ENCODE data around the gene PUM1. TPM values are rescaled to one million over a fixed set of nuclear protein-coding genes. Genes with fewer than 3 reads are reported as not detected.
"Not testable (repeated sequence)": the region's sequence is repeated elsewhere in the genome, so short reads cannot be mapped to it uniquely, and the experiment has no call there.

Gene PUM1
- total and polyA plus RNA-seq, 10 of the 15 experiments (the other 5 are each of a cell fraction or from before 2014, with no cell fraction given) = 21.4 to 75.3 (median 42.4) TPM

DNA sequence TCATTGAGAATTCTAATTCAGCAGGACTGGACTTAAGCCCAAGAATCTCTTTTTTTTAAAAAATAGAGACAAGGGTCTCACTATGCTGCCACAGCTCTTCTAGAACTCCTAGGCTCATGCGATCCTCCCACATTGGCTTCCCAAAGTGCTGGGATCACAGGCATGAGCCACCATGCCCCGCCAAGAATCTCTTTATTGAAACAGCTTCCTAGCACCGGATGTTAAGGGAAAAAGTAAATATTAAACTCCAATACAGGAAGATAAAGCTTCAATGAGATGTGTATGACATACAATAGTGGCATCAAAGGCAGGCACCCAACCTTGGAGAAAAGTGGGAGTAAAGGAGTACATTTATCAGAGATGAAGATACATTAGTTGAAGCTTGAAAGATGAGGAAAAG lies 25.5 kb downstream of the PUM1 start:
- ChIA-PET RAD21 (ENCODE audit: unreplicated experiment) (interaction anchor here (0.6 to 0.8 kb wide), 2 partner anchors 14 to 37 kb away, joined by 5 read pairs; no protein-coding TSS in a partner anchor), CTCF (interaction anchor here (0.5 to 1.5 kb wide), 3 partner anchors 9 to 94 kb away, joined by 3 read pairs; no protein-coding TSS in a partner anchor), SMC1A (ENCODE audit: uncharacterized antibody, unreplicated experiment) (interaction anchor here (1.8 kb wide), 1 partner anchor 12 kb away, joined by 7 read pairs; no protein-coding TSS in a partner anchor), POLR2A (interaction anchor here (1.0 kb wide), 1 partner anchor 22 kb away, joined by 3 read pairs; no protein-coding TSS in a partner anchor)
- FAIRE-seq = no peak
- Histone ChIP-seq H3K4me1 (ENCODE audit: control insufficient read depth, insufficient read depth, low read length) (no peaks in the 10 kb centered on the region; the same call in 1 of the 2 replicates), H3K9me3 (replicated peaks; ENCODE audit: control insufficient read depth, insufficient read depth, low read length) (peaks cover 1% of the 10 kb centered on the region; the same call in 2 of the 3 replicates), H2AFZ (ENCODE audit: control insufficient read depth, low read depth, low read length) (no peak overlapping the region), H3K4me3 (no peak overlapping the region), H3K27ac (ENCODE audit: control insufficient read depth, insufficient read depth) (no peak overlapping the region), H3K36me3 (ENCODE audit: control insufficient read depth in 2 of 2, insufficient read depth in 2 of 2, low read length in 1 of 2) (peaks cover 5 to 33% of the 10 kb centered on the region in 2 experiments), H3K4me2 (ENCODE audit: control insufficient read depth, insufficient read depth) (no peak overlapping the region), H3K9ac (ENCODE audit: control insufficient read depth, insufficient read depth, low read length) (no peak overlapping the region), H4K20me1 (ENCODE audit: control insufficient read depth, insufficient read depth) (peaks cover 7% of the 10 kb centered on the region), H3K79me2 (ENCODE audit: control insufficient read depth, insufficient read depth, low read length) (peaks cover 88% of the 10 kb centered on the region), H3K27me3 (replicated peaks in 1 of 2; ENCODE audit: control insufficient read depth in 2 of 2, insufficient read depth in 2 of 2, low read length in 1 of 2) (no peaks in the 10 kb centered on the region)
- TF ChIP-seq, protein P1, sequence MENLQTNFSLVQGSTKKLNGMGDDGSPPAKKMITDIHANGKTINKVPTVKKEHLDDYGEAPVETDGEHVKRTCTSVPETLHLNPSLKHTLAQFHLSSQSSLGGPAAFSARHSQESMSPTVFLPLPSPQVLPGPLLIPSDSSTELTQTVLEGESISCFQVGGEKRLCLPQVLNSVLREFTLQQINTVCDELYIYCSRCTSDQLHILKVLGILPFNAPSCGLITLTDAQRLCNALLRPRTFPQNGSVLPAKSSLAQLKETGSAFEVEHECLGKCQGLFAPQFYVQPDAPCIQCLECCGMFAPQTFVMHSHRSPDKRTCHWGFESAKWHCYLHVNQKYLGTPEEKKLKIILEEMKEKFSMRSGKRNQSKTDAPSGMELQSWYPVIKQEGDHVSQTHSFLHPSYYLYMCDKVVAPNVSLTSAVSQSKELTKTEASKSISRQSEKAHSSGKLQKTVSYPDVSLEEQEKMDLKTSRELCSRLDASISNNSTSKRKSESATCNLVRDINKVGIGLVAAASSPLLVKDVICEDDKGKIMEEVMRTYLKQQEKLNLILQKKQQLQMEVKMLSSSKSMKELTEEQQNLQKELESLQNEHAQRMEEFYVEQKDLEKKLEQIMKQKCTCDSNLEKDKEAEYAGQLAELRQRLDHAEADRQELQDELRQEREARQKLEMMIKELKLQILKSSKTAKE (IDR thresholded peaks at IDR 0.05; ENCODE audit: low read depth, poor library complexity, severe bottlenecking) = no peak
- TF ChIP-seq, protein P2, sequence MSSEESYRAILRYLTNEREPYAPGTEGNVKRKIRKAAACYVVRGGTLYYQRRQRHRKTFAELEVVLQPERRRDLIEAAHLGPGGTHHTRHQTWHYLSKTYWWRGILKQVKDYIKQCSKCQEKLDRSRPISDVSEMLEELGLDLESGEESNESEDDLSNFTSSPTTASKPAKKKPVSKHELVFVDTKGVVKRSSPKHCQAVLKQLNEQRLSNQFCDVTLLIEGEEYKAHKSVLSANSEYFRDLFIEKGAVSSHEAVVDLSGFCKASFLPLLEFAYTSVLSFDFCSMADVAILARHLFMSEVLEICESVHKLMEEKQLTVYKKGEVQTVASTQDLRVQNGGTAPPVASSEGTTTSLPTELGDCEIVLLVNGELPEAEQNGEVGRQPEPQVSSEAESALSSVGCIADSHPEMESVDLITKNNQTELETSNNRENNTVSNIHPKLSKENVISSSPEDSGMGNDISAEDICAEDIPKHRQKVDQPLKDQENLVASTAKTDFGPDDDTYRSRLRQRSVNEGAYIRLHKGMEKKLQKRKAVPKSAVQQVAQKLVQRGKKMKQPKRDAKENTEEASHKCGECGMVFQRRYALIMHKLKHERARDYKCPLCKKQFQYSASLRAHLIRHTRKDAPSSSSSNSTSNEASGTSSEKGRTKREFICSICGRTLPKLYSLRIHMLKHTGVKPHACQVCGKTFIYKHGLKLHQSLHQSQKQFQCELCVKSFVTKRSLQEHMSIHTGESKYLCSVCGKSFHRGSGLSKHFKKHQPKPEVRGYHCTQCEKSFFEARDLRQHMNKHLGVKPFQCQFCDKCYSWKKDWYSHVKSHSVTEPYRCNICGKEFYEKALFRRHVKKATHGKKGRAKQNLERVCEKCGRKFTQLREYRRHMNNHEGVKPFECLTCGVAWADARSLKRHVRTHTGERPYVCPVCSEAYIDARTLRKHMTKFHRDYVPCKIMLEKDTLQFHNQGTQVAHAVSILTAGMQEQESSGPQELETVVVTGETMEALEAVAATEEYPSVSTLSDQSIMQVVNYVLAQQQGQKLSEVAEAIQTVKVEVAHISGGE (CRISPR knock-in tag; IDR thresholded peaks at IDR 0.05) = no peak
- BruUV-seq (replicated peaks) = no TSS peak
- no peak for ATAC-seq
- intact Hi-C loops (cut with micrococcal nuclease; ENCODE audit: unreplicated experiment) (no loop called here), in situ Hi-C loops (cut with MboI) (no loop called here)
- WGBS (ENCODE audit: insufficient coverage, insufficient replicate concordance, low lambda C conversion rate, missing lambda C conversion rate) = 69% methylated on average over 3 of the region's 3 CpGs
- no peak for DNase-seq (ENCODE audit: low read depth, low spot score)

DNA sequence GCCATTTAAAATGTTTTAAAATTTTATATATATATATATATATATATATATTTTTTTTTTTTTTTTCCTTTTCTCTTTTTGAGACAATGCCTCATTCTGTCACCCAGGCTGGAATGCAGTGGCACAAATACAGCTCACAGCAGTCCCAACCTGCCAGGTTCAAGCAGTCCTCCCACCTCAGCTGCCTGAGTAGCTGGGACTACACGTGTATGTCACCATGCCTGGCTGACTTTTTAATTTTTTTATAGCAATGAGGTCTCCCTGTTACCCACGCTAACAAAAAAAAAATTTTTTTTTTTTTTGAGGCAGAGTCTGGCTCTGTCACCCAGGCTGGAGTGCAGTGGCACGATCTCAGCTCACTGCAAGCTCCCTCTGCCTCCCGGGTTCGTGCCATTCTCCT lies 26.6 kb downstream of the PUM1 start:
- H4K20me1 ChIP-seq (ENCODE audit: control insufficient read depth, insufficient read depth); H3K4me2 ChIP-seq (ENCODE audit: control insufficient read depth, insufficient read depth); H3K9ac ChIP-seq (ENCODE audit: control insufficient read depth, insufficient read depth, low read length); in situ Hi-C loops (cut with MboI); H3K4me3 ChIP-seq; H3K9me3 ChIP-seq (replicated peaks; ENCODE audit: control insufficient read depth, insufficient read depth, low read length); ATAC-seq; DNase-seq (ENCODE audit: low read depth, low spot score); BruUV-seq (replicated peaks); H3K4me1 ChIP-seq (ENCODE audit: control insufficient read depth, insufficient read depth, low read length); H3K27me3 ChIP-seq (replicated peaks in 1 of 2; ENCODE audit: control insufficient read depth in 2 of 2, insufficient read depth in 2 of 2, low read length in 1 of 2); H2AFZ ChIP-seq (ENCODE audit: control insufficient read depth, low read depth, low read length); H3K27ac ChIP-seq (ENCODE audit: control insufficient read depth, insufficient read depth); FAIRE-seq; intact Hi-C loops (cut with micrococcal nuclease; ENCODE audit: unreplicated experiment): not testable (repeated sequence)
- POLR2A ChIA-PET = interaction anchor here (0.5 to 1.0 kb wide), 3 partner anchors 9 to 81 kb away, joined by 3 read pairs; no protein-coding TSS in a partner anchor
- Histone ChIP-seq H3K79me2 (ENCODE audit: control insufficient read depth, insufficient read depth, low read length) (peaks cover 90% of the 10 kb centered on the region), H3K36me3 (ENCODE audit: control insufficient read depth in 2 of 2, insufficient read depth in 2 of 2, low read length in 1 of 2) (peaks cover 5 to 33% of the 10 kb centered on the region in 2 experiments)
- SMC1A ChIA-PET (ENCODE audit: uncharacterized antibody, unreplicated experiment) = interaction anchor here (1.0 kb wide), 1 partner anchor 18 kb away, joined by 4 read pairs; no protein-coding TSS in a partner anchor
- CTCF ChIA-PET = interaction anchor here (0.6 kb wide), 1 partner anchor 346 kb away, joined by 3 read pairs; no protein-coding TSS in a partner anchor
- RAD21 ChIA-PET (ENCODE audit: unreplicated experiment) = interaction anchor here (1.1 to 1.2 kb wide), 2 partner anchors 11 to 27 kb away, joined by 3 to 4 read pairs; no protein-coding TSS in a partner anchor
- 63% methylated on average over 5 of the region's 5 CpGs for WGBS (ENCODE audit: insufficient coverage, insufficient replicate concordance, low lambda C conversion rate, missing lambda C conversion rate)

Data from GM12878 (cell line).